GM18517 (cell line): ENCODE results near the gene INSR.
"Not testable (repeated sequence)": the region's sequence is repeated elsewhere in the genome, so short reads cannot be mapped to it uniquely, and the experiment has no call there.

Source experiments
- ATAC-seq: cut with Tn5 transposase; IDR thresholded peaks from one replicate; pipeline ENCODE4 v1.9.1; 2021; ENCODE audit warnings: mild to moderate bottlenecking, moderate library complexity; ENCODE audit not compliant: unreplicated experiment

The INSR gene

DNA sequence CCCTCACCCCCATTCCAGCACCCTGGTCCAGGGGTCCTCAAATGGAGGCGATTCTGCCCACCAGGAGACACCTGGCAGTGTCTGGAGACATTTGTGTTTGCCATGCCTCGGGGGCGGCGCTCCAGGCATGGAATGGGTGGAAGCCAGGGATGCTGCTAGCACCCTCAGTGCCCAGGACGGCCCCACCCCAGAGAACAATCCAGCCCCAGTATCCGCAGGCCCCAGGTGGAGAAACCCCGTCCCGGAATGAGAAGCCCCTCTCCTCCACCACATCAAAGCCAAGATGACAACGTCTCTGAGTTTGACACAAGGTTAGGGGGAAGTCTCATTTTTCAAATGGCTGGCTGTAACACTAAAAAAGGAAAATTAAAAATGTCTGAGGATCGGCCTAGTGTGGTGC is 68.5 kb downstream of the INSR start:
- no peak for ATAC-seq

- no peak for ATAC-seq
Measured at GRCh38 chr19:7224995-7225394, 69.2 kb downstream of the INSR start.

GRCh38 chr19:7224209-7224686 is 70.0 kb downstream of the INSR start:
- no peak for ATAC-seq

- no peak for ATAC-seq
Measured at GRCh38 chr19:7223429-7223828, 70.8 kb downstream of the INSR start.

- ATAC-seq = no peak
Measured at GRCh38 chr19:7219056-7219455, 75.2 kb downstream of the INSR start.

GRCh38 chr19:7217861-7218260 is 76.4 kb downstream of the INSR start:
- ATAC-seq = no peak

- no peak for ATAC-seq
Measured at GRCh38 chr19:7216373-7216902, 77.8 kb downstream of the INSR start.

DNA sequence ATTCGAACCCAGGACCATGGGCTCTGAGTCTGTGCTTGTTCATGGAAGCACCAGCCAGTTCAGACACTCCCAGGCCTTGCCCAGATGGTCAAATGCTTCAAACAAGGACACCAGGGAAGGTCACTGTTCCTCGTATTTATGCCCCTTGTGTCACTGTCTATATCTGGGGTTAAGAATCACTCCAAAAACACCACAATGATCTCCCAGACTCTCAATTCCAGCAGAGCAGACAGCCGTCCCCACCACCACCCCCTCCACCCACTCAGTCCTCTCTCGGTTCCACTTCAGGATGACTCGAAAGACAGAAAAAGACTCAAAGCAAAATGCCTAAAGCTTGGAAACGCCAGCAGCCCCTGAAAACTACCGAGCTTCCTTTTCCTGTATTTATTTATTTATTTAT is 79.0 kb downstream of the INSR start:
- ATAC-seq = no peak

GRCh38 chr19:7214324-7215089 is 79.7 kb downstream of the INSR start:
- ATAC-seq = no peak

DNA sequence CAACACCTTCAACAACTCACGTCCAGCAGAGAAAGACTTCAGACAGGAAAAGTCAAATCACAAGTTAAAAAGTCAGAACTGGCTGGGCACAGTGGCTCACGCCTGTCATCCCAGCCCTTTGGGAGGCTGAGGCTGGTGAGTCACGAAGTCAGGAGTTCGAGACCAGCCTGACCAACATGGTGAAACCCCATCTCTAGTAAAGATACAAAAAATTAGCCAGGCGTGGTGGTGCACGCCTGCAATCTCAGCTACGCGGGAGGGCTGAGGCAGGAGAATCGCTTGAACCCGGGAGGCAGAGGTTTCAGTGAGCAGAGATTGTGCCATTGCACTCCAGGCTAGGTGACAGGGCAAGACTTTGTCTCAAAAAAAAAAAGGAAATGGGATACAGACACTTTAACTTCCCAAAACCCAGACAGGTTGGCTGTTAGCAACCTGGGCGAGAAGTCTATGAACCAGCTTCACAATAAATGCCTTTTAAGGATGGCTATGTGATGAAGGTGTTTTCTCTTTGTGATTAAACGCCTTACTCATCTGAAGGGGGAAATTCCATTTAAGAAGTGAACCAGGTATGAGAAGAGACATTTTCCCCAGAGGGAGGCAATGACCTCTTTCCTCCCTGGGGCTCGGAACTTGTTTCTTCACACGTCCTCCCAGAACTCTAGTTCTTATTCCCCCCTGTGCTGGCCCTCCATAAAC is 80.4 kb downstream of the INSR start:
- ATAC-seq = no peak

- ATAC-seq = no peak
Measured at GRCh38 chr19:7211191-7211951, 82.8 kb downstream of the INSR start.

- no peak for ATAC-seq
Measured at GRCh38 chr19:7210359-7210758, 83.9 kb downstream of the INSR start.

GRCh38 chr19:7209597-7210325 is 84.5 kb downstream of the INSR start:
- ATAC-seq = not testable (repeated sequence)

DNA sequence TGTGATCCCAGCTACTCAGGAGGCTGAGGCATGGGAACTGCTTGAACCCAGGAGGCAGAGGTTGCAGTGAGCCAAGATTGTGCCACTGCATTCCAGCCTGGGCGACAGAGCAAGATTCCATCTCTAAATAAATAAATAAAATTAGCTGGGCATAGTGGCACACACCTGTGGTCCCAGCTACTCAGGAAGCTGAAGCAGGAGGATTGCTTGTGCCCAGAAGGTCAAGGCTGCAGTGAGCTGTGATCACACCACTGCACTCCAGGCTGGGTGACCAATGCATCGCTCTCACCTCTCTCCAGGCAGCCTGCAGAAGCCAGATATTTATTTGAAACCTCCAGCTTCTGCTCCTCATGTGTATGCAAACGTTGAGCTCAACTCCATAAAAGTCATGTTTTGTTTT is 85.2 kb downstream of the INSR start:
- ATAC-seq = not testable (repeated sequence)

DNA sequence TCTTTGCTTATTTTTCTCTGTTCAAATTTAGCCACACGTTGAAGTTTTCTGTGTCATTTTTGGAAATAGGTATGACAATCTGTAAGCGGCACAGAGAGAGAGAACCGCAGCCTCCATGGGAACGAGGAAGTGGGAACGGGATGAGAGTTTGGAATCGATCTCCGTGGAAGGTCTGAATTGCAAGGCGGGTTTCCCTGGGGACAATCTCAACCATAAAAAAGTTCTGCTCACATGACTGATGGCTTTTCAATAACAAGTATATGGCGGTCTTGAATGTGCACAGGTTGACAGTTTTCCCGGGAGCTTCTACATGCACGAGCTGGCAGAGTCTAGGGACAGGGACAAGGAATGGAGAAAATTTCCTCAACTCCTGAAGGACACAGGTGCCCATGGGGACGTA is 90.9 kb downstream of the INSR start:
- ATAC-seq = no peak

DNA sequence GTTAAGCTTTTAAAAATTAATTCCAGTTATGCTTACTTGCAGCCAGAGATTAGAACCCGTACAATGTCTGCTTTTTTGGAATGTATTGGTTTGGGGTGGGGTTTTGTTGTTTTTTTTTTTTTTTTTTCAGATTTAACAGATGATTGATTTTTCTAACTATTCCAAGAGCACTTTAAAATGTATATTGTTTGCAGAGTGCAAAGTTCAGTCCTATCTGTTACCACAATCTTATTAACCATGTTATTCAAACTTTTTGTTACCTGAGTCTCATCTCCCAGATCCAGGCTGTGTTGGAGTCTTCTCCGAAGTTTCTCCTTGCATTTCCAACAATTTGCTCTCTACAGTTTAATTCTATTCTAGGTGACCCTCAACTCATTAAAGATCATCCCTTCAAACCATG is 91.3 kb downstream of the INSR start:
- ATAC-seq = no peak

DNA sequence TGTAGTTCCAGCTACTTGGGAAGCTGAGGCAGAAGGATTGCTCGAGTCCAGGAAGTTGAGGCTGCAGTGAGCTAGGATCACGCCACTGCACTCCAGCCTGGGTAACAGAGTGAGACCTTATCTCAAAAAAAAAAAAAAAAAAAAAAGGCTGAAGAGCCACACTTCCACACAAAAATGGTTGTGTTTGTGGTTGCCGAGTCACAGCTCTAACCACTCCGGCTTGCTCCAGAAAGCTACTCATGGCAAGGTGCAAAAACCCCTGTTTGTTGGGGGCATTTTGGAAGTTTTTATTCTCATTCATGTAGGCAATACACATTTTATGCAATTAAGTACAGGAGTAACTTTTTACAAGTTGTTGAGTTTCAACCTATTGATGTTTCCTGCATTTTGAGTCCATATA is 93.5 kb downstream of the INSR start:
- no peak for ATAC-seq

DNA sequence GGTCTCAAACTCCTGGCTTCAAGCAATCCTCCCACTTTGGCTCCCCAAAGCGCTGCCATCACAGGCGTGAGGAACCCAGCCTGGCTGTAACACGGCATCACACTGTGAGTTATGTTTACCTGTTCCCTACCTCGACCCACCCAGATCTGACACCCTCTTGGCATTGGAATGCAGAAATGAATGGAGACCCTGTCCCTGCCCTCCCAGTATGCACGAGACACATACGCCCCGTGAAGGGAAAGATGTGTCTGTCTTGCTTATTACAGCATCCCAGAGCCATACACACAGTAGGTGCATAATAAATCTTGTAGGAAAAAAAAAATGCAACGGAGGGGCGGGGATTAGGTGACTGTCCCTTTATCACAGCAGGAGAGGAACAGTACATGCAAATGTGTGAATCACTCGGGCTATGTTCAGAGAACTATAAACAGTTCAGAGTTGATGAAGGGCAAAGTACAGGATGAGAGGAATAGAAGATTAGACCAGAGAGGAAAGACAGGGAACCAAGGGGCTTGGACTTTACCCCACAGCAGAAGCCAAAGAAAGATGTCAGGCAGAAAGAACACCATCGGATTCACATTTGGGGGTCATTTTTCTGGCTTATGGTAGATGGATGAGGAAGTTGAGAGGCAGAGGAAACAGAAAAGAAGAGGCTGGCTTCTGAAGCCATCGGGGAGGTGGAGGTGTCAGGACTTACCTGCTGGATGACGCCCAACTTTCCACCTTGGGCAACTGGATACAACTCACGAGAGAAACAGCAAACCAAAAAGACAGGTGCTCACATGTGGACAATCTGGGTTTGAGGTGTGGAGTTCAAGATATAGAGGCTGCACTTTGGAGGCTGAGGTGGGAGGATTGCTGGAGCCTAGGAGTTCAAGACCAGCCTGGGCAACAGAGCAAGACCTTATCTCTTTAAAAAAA is 94.3 kb downstream of the INSR start:
- ATAC-seq = no peak
